ENCODE results near the gene TUBB4B.

DNA sequence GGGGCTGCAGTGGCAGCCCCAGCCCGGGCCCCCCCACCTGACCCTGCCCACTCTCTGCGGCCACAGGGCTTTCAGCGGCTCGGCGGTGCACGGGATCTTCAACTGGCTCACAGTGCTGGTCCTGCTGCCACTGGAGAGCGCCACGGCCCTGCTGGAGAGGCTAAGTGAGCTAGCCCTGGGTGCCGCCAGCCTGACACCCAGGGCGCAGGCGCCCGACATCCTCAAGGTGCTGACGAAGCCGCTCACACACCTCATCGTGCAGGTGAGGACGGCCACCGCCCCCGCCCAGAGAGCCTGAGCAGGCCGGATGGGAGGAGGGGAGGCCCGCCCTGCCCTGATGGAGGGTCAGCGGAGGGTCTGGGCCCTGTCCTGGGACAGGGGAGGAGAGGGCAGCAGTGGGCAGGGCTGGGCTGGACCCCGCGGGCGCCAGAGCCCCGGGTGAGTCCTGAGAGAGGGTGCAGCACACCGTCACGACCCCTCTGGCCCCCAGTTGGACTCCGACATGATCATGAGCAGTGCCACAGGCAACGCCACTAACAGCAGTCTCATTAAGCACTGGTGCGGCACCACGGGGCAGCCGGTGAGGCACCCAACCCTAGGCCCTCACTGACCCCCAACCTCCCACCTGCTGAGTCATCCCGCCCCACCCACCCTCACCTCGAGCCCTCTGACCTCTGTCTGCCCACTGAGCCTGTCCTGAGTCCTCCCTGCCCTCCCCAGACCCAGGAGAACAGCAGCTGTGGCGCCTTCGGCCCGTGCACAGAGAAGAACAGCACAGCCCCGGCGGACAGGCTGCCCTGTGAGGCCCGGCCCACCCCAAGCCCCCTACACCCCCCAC, 7.7 kb upstream of the TUBB4B start:
- TF ChIP-seq, protein P1, sequence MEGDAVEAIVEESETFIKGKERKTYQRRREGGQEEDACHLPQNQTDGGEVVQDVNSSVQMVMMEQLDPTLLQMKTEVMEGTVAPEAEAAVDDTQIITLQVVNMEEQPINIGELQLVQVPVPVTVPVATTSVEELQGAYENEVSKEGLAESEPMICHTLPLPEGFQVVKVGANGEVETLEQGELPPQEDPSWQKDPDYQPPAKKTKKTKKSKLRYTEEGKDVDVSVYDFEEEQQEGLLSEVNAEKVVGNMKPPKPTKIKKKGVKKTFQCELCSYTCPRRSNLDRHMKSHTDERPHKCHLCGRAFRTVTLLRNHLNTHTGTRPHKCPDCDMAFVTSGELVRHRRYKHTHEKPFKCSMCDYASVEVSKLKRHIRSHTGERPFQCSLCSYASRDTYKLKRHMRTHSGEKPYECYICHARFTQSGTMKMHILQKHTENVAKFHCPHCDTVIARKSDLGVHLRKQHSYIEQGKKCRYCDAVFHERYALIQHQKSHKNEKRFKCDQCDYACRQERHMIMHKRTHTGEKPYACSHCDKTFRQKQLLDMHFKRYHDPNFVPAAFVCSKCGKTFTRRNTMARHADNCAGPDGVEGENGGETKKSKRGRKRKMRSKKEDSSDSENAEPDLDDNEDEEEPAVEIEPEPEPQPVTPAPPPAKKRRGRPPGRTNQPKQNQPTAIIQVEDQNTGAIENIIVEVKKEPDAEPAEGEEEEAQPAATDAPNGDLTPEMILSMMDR (IDR thresholded peaks at IDR 0.05; ENCODE audit: poor library complexity) = no peak
- no peak for TF ChIP-seq EZH2phosphoT487 (IDR thresholded peaks at IDR 0.05; ENCODE audit: low read depth, severe bottlenecking, unreplicated experiment)
- TF ChIP-seq EZH2 (IDR thresholded peaks at IDR 0.05; ENCODE audit: borderline replicate concordance) = no peak

Measured in hepatocyte (in vitro differentiated cells).